Lower lobe of right lung (tissue), 2 donors: ENCODE data around the gene SUN3. TPM values are rescaled to one million over a fixed set of nuclear protein-coding genes. Genes with fewer than 3 reads are reported as not detected.

Experiments used
- ATAC-seq, 2 donors: fragments of 200-7000 bp; cut with Tn5 transposase; one replicate each; pipeline ENCODE4 v1.9.1; 2020 to 2022; ENCODE audit warnings: mild to moderate bottlenecking in 2 of 2, moderate library complexity in 2 of 2
- DNase-seq: peaks from one replicate; pipeline ENCODE4 v3.0.0-alpha.2; 2020
- H3K27ac ChIP-seq: fragments of 200-600 bp; one replicate; pipeline ENCODE4 v1.8.0; 2022
- H3K27me3 ChIP-seq: fragments of 200-600 bp; one replicate; pipeline ENCODE4 v1.8.0; 2022; ENCODE audit warnings: low read depth
- H3K36me3 ChIP-seq: fragments of 200-600 bp; one replicate; pipeline ENCODE4 v1.8.0; 2022; ENCODE audit warnings: mild to moderate bottlenecking
- H3K4me1 ChIP-seq: fragments of 200-600 bp; one replicate; pipeline ENCODE4 v1.8.0; 2022
- H3K4me3 ChIP-seq: fragments of 200-600 bp; one replicate; pipeline ENCODE4 v1.8.0; 2022; ENCODE audit warnings: mild to moderate bottlenecking
- H3K9me3 ChIP-seq: fragments of 200-600 bp; one replicate; pipeline ENCODE4 v1.8.0; 2022
- intact Hi-C: fragments of 100-400 bp; cut with DNase I; formaldehyde crosslinking; loops from one replicate; pipeline ENCODE4 v1.11.0; 2022
- total RNA-seq: library from RNA; stranded (reverse); fragmentation: NEBNext Ultra II Directional; extraction: Animal tissue kit (Norgen Biotek cat#: 25700); gene quantifications from one replicate; pipeline ENCODE4 v1.2.1, GENCODE V29; 2021
- TF ChIP-seq, protein P1 (sequence below): fragments of 200-600 bp; IDR thresholded peaks from one replicate; pipeline ENCODE4 v1.8.0; 2022; ENCODE audit warnings: antibody characterized with exemption, mild to moderate bottlenecking
- donor health status: DM: no; HTN: yes; CAD: no; lungs with severe emphysema.

SUN3 gene
- total RNA-seq, 1 donor from 2014 or later = not detected

DNA sequence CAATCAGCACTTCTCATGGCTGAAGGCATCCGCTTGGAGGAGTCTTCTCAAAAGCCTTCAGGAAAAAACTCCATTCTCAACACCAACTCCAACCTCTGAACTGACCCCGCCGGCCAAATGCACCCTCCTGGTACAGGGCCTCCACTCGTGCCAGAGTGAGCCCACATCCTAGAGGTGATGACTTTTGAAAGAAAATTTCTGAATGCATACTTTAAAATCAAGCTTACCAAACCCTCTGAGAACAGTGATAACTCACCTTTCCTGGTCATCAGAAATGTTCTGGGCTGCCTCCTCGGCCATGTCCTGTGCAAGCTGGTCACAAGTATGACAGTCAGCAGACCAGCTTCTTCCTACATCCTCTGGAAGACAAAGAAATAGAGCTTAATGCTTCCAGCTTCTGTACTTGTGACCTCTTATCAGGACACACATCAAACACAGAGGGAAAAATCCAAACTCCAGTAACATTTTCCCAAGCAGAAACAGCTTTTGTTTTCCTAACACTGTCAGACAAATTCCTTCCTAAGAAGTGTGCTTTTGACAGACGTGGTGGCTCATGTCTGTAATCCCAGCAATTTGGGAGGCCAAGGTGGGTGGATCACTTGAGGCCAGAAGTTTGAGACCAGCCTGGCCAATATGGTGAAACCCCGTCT, 80.6 kb downstream of the SUN3 start, which contains the start of gene PKD1L1:
TSS of gene PKD1L1 (minus strand) at position 326 of the 650 bp plus-strand sequence. CDS start at position 300, 26 bp downstream.
- H3K27ac ChIP-seq = peak within 1 kb of the TSS; percentile 41
- peaks cover 21% of the 10 kb centered on the region for H3K4me1 ChIP-seq
- TF ChIP-seq, protein P1, sequence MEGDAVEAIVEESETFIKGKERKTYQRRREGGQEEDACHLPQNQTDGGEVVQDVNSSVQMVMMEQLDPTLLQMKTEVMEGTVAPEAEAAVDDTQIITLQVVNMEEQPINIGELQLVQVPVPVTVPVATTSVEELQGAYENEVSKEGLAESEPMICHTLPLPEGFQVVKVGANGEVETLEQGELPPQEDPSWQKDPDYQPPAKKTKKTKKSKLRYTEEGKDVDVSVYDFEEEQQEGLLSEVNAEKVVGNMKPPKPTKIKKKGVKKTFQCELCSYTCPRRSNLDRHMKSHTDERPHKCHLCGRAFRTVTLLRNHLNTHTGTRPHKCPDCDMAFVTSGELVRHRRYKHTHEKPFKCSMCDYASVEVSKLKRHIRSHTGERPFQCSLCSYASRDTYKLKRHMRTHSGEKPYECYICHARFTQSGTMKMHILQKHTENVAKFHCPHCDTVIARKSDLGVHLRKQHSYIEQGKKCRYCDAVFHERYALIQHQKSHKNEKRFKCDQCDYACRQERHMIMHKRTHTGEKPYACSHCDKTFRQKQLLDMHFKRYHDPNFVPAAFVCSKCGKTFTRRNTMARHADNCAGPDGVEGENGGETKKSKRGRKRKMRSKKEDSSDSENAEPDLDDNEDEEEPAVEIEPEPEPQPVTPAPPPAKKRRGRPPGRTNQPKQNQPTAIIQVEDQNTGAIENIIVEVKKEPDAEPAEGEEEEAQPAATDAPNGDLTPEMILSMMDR = no peak
- H3K4me3 ChIP-seq = no peak within 1 kb of the TSS
- ATAC-seq (no peak), DNase-seq (no peak)
- H3K27me3 ChIP-seq = no peaks in the 10 kb centered on the region
- no peaks in the 10 kb centered on the region for H3K36me3 ChIP-seq
- intact Hi-C loops = no loop called here
- H3K9me3 ChIP-seq = no peaks in the 10 kb centered on the region

DNA sequence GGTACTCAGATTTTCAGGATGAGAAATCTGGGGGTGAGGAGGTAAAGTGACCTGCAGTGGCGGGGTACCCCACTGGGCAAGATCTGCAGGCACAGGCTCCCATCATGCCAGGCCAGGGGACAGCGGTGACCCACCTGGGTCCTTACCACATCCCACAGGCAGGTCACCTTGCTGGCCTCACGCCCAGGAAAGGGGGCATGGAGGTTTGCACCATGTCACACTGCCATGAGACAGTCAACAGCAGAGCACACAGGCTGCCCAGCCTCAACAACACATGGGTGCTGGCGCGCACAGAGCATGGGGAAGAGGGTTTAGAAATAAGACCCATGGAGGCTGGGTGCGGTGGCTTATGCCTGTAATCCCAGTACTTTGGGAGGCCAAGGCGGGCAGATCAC, 81.6 kb downstream of the SUN3 start:
- TF ChIP-seq, protein P1 = no peak
- no peaks in the 10 kb centered on the region for H3K36me3 ChIP-seq
- no peak overlapping the region for H3K4me3 ChIP-seq
- H3K27me3 ChIP-seq = no peaks in the 10 kb centered on the region
- ATAC-seq (no peak), DNase-seq (no peak)
- peaks cover 21% of the 10 kb centered on the region for H3K4me1 ChIP-seq
- intact Hi-C loops = no loop called here
- peak overlapping the region; percentile 41 for H3K27ac ChIP-seq
- H3K9me3 ChIP-seq = no peaks in the 10 kb centered on the region

DNA sequence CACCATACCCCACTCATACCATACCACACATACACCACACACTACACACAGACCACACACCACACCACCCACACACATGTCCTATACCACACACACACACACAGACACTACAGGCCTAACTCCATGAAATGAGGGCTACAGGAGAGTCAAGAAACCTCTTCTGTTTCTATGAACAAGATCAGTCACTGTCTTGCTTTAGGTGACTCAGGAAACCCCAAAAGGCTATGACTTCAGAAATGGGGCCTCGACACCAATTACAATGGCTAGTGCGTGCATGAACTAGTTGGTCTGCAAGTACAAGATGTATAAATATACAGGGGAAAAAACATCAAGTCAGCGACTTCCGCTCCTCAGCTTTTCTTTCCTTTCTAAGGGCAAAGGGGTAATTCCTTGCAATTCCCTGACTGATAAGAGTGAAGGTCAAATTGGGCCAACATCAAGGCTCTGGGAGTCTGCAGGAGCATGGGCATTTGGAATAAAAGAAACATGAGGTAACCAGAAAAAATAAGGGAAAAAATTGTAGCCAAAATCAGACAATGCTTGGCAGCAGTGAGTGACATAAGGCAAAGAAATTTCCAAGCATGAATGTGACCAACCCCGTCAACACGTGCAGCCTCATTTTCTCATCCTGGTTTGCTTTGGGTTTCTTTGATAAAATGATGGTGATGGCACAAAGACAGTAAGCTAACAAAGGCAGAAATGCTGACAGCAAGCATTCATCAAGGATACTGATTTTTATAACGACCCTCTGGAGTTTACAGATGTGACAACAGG, 82.1 kb downstream of the SUN3 start:
- DNase-seq (no peak), ATAC-seq (no peak)
- intact Hi-C loops = no loop called here
- Histone ChIP-seq H3K9me3 (no peaks in the 10 kb centered on the region), H3K36me3 (no peaks in the 10 kb centered on the region), H3K27me3 (no peaks in the 10 kb centered on the region), H3K4me1 (peaks cover 27% of the 10 kb centered on the region), H3K27ac (peak overlapping the region; percentile 41), H3K4me3 (no peak overlapping the region)
- TF ChIP-seq, protein P1 = no peak

DNA sequence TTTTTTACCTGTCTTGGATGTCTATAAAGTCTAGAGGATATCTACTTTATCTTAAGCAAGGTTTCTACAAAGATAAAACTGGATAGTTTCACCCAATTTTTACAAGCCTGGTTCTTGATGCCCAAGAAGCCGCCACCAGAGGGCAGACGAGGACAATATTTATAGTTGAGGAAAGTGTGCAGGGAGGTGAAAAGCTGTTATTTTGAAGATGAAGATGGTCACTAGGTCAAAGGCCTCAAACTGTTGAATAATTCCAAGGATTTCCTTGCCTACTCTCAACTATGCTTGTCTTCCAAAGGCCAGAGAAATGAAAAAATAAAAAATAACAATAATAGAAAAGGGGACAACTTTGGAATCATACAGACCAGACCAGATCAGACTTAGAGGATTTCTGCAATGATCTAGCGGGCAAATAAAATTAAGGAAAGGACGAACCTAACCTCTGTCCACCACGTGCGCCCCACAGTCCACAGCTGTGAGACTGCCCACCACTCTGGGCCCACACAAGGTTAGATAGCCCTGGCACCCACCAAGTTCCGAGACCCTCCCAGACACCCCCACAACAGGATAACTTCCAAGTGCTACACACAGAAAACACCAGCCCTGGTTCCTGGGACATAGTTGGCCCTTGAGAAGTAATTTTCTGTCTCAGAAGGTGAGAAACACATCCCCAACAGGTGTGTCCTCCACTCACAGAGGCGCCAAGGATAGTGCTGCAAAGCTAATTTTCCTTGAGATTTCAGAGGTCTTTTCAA, 83.5 kb downstream of the SUN3 start:
- intact Hi-C loops = no loop called here
- ATAC-seq (peak in 1 of 2 donors; percentile 46), DNase-seq (peak; percentile 83)
- H3K4me1 ChIP-seq = peaks cover 33% of the 10 kb centered on the region
- H3K27me3 ChIP-seq = no peaks in the 10 kb centered on the region
- no peak overlapping the region for H3K27ac ChIP-seq
- no peaks in the 10 kb centered on the region for H3K36me3 ChIP-seq
- H3K9me3 ChIP-seq = no peaks in the 10 kb centered on the region
- no peak overlapping the region for H3K4me3 ChIP-seq
- TF ChIP-seq, protein P1 = peak; percentile 81

DNA sequence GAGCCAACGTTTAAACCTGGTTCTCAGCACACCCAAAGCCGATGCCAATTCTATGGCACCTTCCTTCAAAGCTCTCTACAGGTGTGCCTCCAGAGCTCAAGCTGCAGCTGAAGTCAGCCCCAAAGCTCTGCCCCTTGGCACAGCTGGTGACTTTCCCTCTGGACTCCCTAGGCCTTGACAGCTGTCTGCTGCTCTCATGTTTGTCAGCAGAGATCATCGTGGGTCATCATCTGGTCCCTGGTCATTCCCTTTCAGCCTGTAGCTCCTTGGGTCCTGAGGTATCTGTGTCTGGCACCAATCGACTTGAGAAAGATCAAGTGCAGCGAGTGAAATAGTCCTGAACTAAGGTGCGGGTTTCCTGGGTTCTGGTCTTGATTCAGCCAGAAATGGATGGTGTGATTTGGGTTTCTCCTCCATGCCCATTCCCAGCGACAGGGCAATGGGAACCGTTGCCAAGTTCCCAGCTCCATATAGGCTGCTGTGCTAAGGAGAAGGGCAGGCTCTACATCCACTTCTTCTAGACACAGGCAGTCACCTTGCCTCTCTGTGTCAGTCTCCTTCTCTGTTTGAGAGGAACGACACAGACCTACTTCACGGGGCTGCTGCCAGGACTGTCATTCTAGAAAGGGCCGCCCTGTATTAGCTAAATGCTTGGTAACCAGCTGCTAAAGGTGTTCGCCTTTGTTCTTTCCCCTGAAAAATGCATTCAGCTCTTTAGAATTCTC, 84.2 kb downstream of the SUN3 start:
- TF ChIP-seq, protein P1 = no peak
- no peaks in the 10 kb centered on the region for H3K36me3 ChIP-seq
- ATAC-seq (no peak), DNase-seq (no peak)
- no peak overlapping the region for H3K27ac ChIP-seq
- no peak overlapping the region for H3K4me3 ChIP-seq
- no peaks in the 10 kb centered on the region for H3K27me3 ChIP-seq
- peaks cover 33% of the 10 kb centered on the region for H3K4me1 ChIP-seq
- no peaks in the 10 kb centered on the region for H3K9me3 ChIP-seq
- intact Hi-C loops = no loop called here
